ENCODE measurements around the gene TAF12. TPM values are rescaled to one million over a fixed set of nuclear protein-coding genes. Genes with fewer than 3 reads are reported as not detected.

The TAF12 gene
- polyA plus RNA-seq, 1 of the 3 experiments (the other 2 are of a cell fraction) = 34.9 TPM

GRCh38 chr1:28644494-28644893 is 1.6 kb upstream of the TAF12 start:
- no peak overlapping the region for H3K4me3 ChIP-seq (ENCODE audit: low read depth in 2 of 2, low read length in 1 of 2)
- no peak overlapping the region for H2AFZ ChIP-seq (ENCODE audit: low read depth)
- POLR2A ChIA-PET = interaction anchor here (0.6 to 1.2 kb wide), 4 partner anchors 25 to 247 kb away, joined by 3 read pairs; partner anchors contain the start of gene GMEB1

More at GRCh38 chr1:28644494-28644893, 1.6 kb upstream of the TAF12 start:
- Histone ChIP-seq H4K20me1 (ENCODE audit: insufficient read depth) (no peaks in the 10 kb centered on the region), H3K4me1 (ENCODE audit: control insufficient read depth in 1 of 2, insufficient read depth in 2 of 2, low read depth in 1 of 2, low read length in 1 of 2) (peaks cover 0 to 11% of the 10 kb centered on the region in 2 experiments; a peak in 2 of 4 replicates), H3K27me3 (ENCODE audit: insufficient read depth) (no peaks in the 10 kb centered on the region), H3K36me3 (replicated peaks in 1 of 2; ENCODE audit: control insufficient read depth in 1 of 2, insufficient read depth in 2 of 2, low read length in 1 of 2) (peaks cover 0 to 8% of the 10 kb centered on the region in 2 experiments), H3K79me2 (ENCODE audit: insufficient read depth) (peaks cover 33% of the 10 kb centered on the region), H3F3A (replicated peaks; ENCODE audit: insufficient read depth) (peaks cover 16% of the 10 kb centered on the region), H3K4me2 (no peak overlapping the region), H3K27ac (ENCODE audit: low read depth in 2 of 2, low read length in 1 of 2) (no peak overlapping the region; a peak in 1 of 4 replicates), H3K9me3 (no peaks in the 10 kb centered on the region), H3K9ac (no peak overlapping the region), H3K9me2 (no peaks in the 10 kb centered on the region)
- no peak for DNase-seq
- TF ChIP-seq IRF3 (IDR thresholded peaks at IDR 0.05; ENCODE audit: low read depth, low read length) = no peak
- TF ChIP-seq TEAD4 (IDR thresholded peaks at IDR 0.05; ENCODE audit: borderline replicate concordance, insufficient read depth) = no peak
- TF ChIP-seq YY1 (IDR thresholded peaks at IDR 0.05; ENCODE audit: low read depth) = no peak
- TF ChIP-seq, protein P1, sequence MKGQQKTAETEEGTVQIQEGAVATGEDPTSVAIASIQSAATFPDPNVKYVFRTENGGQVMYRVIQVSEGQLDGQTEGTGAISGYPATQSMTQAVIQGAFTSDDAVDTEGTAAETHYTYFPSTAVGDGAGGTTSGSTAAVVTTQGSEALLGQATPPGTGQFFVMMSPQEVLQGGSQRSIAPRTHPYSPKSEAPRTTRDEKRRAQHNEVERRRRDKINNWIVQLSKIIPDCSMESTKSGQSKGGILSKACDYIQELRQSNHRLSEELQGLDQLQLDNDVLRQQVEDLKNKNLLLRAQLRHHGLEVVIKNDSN (IDR thresholded peaks at IDR 0.05; ENCODE audit: borderline replicate concordance, low read depth) = no peak
- TF ChIP-seq GATA2 (CRISPR knock-in tag; IDR thresholded peaks at IDR 0.05) = no peak
- TF ChIP-seq SMC3 (IDR thresholded peaks at IDR 0.05; ENCODE audit: low read depth, low read length) = no peak
- TF ChIP-seq ZBTB33 (IDR thresholded peaks at IDR 0.05; ENCODE audit: borderline replicate concordance, low read depth) = no peak
- no peak for TF ChIP-seq MXI1 (IDR thresholded peaks at IDR 0.05; ENCODE audit: low read depth, low read length)
- no peak for TF ChIP-seq RXRA (IDR thresholded peaks at IDR 0.05; ENCODE audit: borderline replicate concordance, low read depth)
- TF ChIP-seq RAD21 (IDR thresholded peaks at IDR 0.05; ENCODE audit: low read length) = no peak
- TF ChIP-seq EZH2phosphoT487 (IDR thresholded peaks at IDR 0.05; ENCODE audit: borderline replicate concordance, low read depth) = no peak
- no peak for TF ChIP-seq MEF2A (IDR thresholded peaks at IDR 0.05; ENCODE audit: borderline replicate concordance, low read depth)
- no peak for TF ChIP-seq NFIC (IDR thresholded peaks at IDR 0.05; ENCODE audit: borderline replicate concordance)
- TF ChIP-seq FOXJ3 (CRISPR knock-in tag; IDR thresholded peaks at IDR 0.05) = no peak
- TF ChIP-seq, protein P2, sequence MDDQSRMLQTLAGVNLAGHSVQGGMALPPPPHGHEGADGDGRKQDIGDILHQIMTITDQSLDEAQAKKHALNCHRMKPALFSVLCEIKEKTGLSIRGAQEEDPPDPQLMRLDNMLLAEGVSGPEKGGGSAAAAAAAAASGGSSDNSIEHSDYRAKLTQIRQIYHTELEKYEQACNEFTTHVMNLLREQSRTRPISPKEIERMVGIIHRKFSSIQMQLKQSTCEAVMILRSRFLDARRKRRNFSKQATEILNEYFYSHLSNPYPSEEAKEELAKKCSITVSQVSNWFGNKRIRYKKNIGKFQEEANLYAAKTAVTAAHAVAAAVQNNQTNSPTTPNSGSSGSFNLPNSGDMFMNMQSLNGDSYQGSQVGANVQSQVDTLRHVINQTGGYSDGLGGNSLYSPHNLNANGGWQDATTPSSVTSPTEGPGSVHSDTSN (IDR thresholded peaks at IDR 0.05) = no peak
- TF ChIP-seq JUND (IDR thresholded peaks at IDR 0.05) = no peak
- CTCF ChIA-PET = interaction anchor here (1.3 kb wide), 1 partner anchor 12 kb away, joined by 3 read pairs; no protein-coding TSS in a partner anchor
- WGBS (ENCODE audit: low lambda C conversion rate) = 82% methylated on average over 3 of the region's 3 CpGs

Data from SK-N-SH (cell line).